Psoas muscle (tissue), 8 donors: ENCODE results near the gene P2RY13. TPM values are rescaled to one million over a fixed set of nuclear protein-coding genes. Genes with fewer than 3 reads are reported as not detected.

Experiments
- ATAC-seq, 4 donors: fragments of 200-7000 bp; cut with Tn5 transposase; one replicate each; pipeline ENCODE4 v1.9.1; 2020; ENCODE audit warnings: moderate library complexity in 3 of 4, mild to moderate bottlenecking in 2 of 4
- DNase-seq, 2 donors: peaks; one replicate each; pipeline ENCODE4 v3.0.0-alpha.2; 2020
- H3K27ac ChIP-seq: fragments of 200-600 bp; one replicate; pipeline ENCODE4 v1.8.0; 2022
- H3K27me3 ChIP-seq, 3 donors: fragments of 200-600 bp in 1 of 3; one replicate each; pipeline versions ENCODE4 v1.6.1 to v1.8.0; 2013 to 2022; ENCODE audit warnings: low read length in 2 of 3, mild to moderate bottlenecking in 2 of 3, moderate library complexity in 1 of 3; ENCODE audit not compliant: insufficient read depth in 3 of 3
- H3K36me3 ChIP-seq, 2 donors: fragments of 200-600 bp in 1 of 2; one replicate each; pipeline versions ENCODE4 v1.6.1 to v1.8.0; 2013 to 2022; ENCODE audit warnings: low read depth in 1 of 2, mild to moderate bottlenecking in 1 of 2, moderate library complexity in 1 of 2; ENCODE audit not compliant: insufficient read depth in 1 of 2
- H3K4me1 ChIP-seq: fragments of 200-600 bp; one replicate; pipeline ENCODE4 v1.8.0; 2022
- H3K4me3 ChIP-seq: fragments of 200-600 bp; one replicate; pipeline ENCODE4 v1.8.0; 2022; ENCODE audit warnings: mild to moderate bottlenecking
- H3K9me3 ChIP-seq: fragments of 200-600 bp; one replicate; pipeline ENCODE4 v1.8.0; 2022
- CTCF ChIP-seq: fragments of 200-600 bp; IDR thresholded peaks from one replicate; pipeline ENCODE4 v1.8.0; 2022; ENCODE audit warnings: antibody characterized with exemption
- WGBS, 3 donors: extraction: QIAGEN DNeasy Blood & Tissue Kit; methylation state at CpG; one replicate each; pipeline versions ENCODE4 v1.1.6 to v1.1.7; 2013; 5-methylcytosine and 5-hydroxymethylcytosine counted together
- intact Hi-C, 2 donors: fragments of 100-400 bp; cut with DNase I; formaldehyde crosslinking; loops; one replicate each; pipeline versions ENCODE4 v1.11.0 to v1.14.2; 2022
- polyA plus RNA-seq, 3 donors: library from polyadenylated mRNA; stranded (reverse); fragments of 200-250 nt; gene quantifications; one replicate each; pipeline ENCODE4 v1.2.3, GENCODE V29; 2013
- total RNA-seq, 4 donors: library from RNA; stranded (reverse); fragmentation: NEBNext Ultra II Directional in 2 of 4; extraction: Animal tissue kit (Norgen Biotek cat#: 25700) in 2 of 4; gene quantifications; one replicate each; pipeline versions ENCODE4 v1.2.1 to v1.2.4, GENCODE V29; 2021 to 2023
- donor health status: healthy with polysubstance abuse.
- donor health status: DM: no; HTN: no; CAD: no; lungs with moderate emphysema.
- donor health status: Bipolar disorder and iron deficiency.
- donor health status: healthy.
- donor health status: DM: yes; HTN: yes; CAD: no.
- donor health status: DM: no; HTN: no; CAD: no.
- donor health status: DM: no; HTN: no; CAD: no.
- donor health status: DM: yes; HTN: yes; CAD: no.

P2RY13 gene
- total and polyA plus RNA-seq, 7 donors: 0.03 to 0.88 (median 0.28) TPM

- Histone ChIP-seq H3K4me1 (no peaks in the 10 kb centered on the region), H3K36me3 (no peaks in the 10 kb centered on the region), H3K4me3 (no peak overlapping the region), H3K9me3 (no peaks in the 10 kb centered on the region), H3K27ac (no peak overlapping the region), H3K27me3 (no peaks in the 10 kb centered on the region)
- no peak for ATAC-seq
- DNase-seq: no peak
- TF ChIP-seq CTCF: no peak
- WGBS, 3 donors: 95 to 97% (median 96%) methylated on average over 5 of the region's 5 CpGs
- intact Hi-C loops: no loop called here
Measured at GRCh38 chr3:151314593-151314992, 14.8 kb downstream of the P2RY13 start.

- no peak for TF ChIP-seq CTCF
- no peak overlapping the region for H3K4me3 ChIP-seq
- H3K4me1 ChIP-seq: no peaks in the 10 kb centered on the region
- DNase-seq (no peak), ATAC-seq (no peak)
- H3K27ac ChIP-seq: no peak overlapping the region
- 73 to 89% (median 79%) methylated on average over 2 of the region's 2 CpGs for WGBS, 3 donors
- no peaks in the 10 kb centered on the region for H3K27me3 ChIP-seq
- H3K9me3 ChIP-seq: no peaks in the 10 kb centered on the region
- intact Hi-C loops: no loop called here
- H3K36me3 ChIP-seq: no peaks in the 10 kb centered on the region
Measured at GRCh38 chr3:151314137-151314536, 15.2 kb downstream of the P2RY13 start.

GRCh38 chr3:151312972-151313371 lies 16.4 kb downstream of the P2RY13 start:
- WGBS, 3 donors: 89 to 95% (median 93%) methylated on average over 3 of the region's 3 CpGs
- no peak for TF ChIP-seq CTCF
- intact Hi-C loops: no loop called here
- no peak overlapping the region for H3K27ac ChIP-seq
- no peak for ATAC-seq
- H3K4me1 ChIP-seq: no peaks in the 10 kb centered on the region
- H3K9me3 ChIP-seq: no peaks in the 10 kb centered on the region
- no peaks in the 10 kb centered on the region for H3K36me3 ChIP-seq
- no peak overlapping the region for H3K4me3 ChIP-seq
- DNase-seq: no peak
- H3K27me3 ChIP-seq: no peaks in the 10 kb centered on the region

- ATAC-seq: no peak
- Histone ChIP-seq H3K9me3 (no peaks in the 10 kb centered on the region), H3K27me3 (no peaks in the 10 kb centered on the region), H3K4me3 (no peak overlapping the region), H3K4me1 (no peaks in the 10 kb centered on the region), H3K27ac (no peak overlapping the region), H3K36me3 (no peaks in the 10 kb centered on the region)
- no peak for DNase-seq
- TF ChIP-seq CTCF: no peak
- 94 to 98% (median 98%) methylated on average over 2 of the region's 2 CpGs for WGBS, 3 donors
- intact Hi-C loops: no loop called here
Measured at GRCh38 chr3:151309566-151309965, 19.8 kb downstream of the P2RY13 start.
